ENCODE measurements around the gene TMEM88. TPM values are rescaled to one million over a fixed set of nuclear protein-coding genes. Genes with fewer than 3 reads are reported as not detected.

TMEM88 gene
- total RNA-seq, 6 donors from 2014 or later, result 1.6 to 16.1 (median 9.3) TPM; not detected in 1

- TF ChIP-seq CTCF (IDR thresholded peaks at IDR 0.05) (no peak), POLR2AphosphoS5 (IDR thresholded peaks at IDR 0.05) (peak; percentile 32 to 62)
- H3K36me3 ChIP-seq, result peaks cover 0 to 34% (median 27%) of the 10 kb centered on the region in 4 donors
- H3K27me3 ChIP-seq, result no peaks in the 10 kb centered on the region
- peak overlapping the region; percentile 90 to 97 (median 92) for H3K27ac ChIP-seq
- peak overlapping the region; percentile 49 to 76 (median 62) for H3K4me3 ChIP-seq
- peaks cover 39 to 52% (median 42%) of the 10 kb centered on the region in 4 donors for H3K4me1 ChIP-seq
- no peaks in the 10 kb centered on the region for H3K9me3 ChIP-seq
- DNase-seq, result peak in 1 of 2 donors; percentile 75
- no peak for ATAC-seq (ENCODE audit: low FRiP score in 2 of 2)
- 12 to 17% methylated on average over 17 to 22 of the region's 29 CpGs for WGBS, 2 donors
These were observed 1.3 kb downstream of the TMEM88 start for GRCh38 chr17:7856011-7856810.

GRCh38 chr17:7856811-7857712 lies 2.2 kb downstream of the TMEM88 start, which contains the start of gene NAA38:
Gene NAA38 (minus strand): TSS chr17:7857559. CDS start chr17:7857463, 96 bp downstream.
- Histone ChIP-seq H3K9me3 (no peaks in the 10 kb centered on the region), H3K4me3 (peak within 1 kb of the TSS; percentile 49 to 76 (median 62)), H3K4me1 (peaks cover 32 to 43% (median 35%) of the 10 kb centered on the region in 4 donors), H3K36me3 (peaks cover 0 to 29% (median 22%) of the 10 kb centered on the region in 4 donors), H3K27ac (peak within 1 kb of the TSS; percentile 90 to 97 (median 92)), H3K27me3 (no peaks in the 10 kb centered on the region)
- peak; percentile 96 to 98 for DNase-seq
- WGBS, 2 donors, result 0 to 1% methylated on average over 18 to 64 of the region's 64 CpGs
- peak in 2 of 4 donors; percentile 11 to 71 for TF ChIP-seq POLR2A (IDR thresholded peaks at IDR 0.05)
- peak in 1 of 4 donors; percentile 21 for TF ChIP-seq EP300 (IDR thresholded peaks at IDR 0.05)
- peak in 5 of 6 experiments; percentile 19 to 75 (median 42) for TF ChIP-seq CTCF (IDR thresholded peaks at IDR 0.05)
- TF ChIP-seq POLR2AphosphoS5 (IDR thresholded peaks at IDR 0.05), result peak; percentile 85 to 89
- peak; percentile 94 to 96 for ATAC-seq (ENCODE audit: low FRiP score in 2 of 2)

GRCh38 chr17:7857713-7858521 lies 3.1 kb downstream of the TMEM88 start, which contains the start of gene CYB5D1:
Gene CYB5D1 (plus strand): TSS chr17:7858003. CDS start chr17:7858135, 132 bp downstream.
- H3K36me3 ChIP-seq, result peaks cover 0 to 20% (median 14%) of the 10 kb centered on the region in 4 donors
- WGBS, 2 donors, result 7 to 14% methylated on average over 39 to 48 of the region's 48 CpGs
- H3K4me1 ChIP-seq, result peaks cover 33 to 42% (median 35%) of the 10 kb centered on the region in 4 donors
- no peaks in the 10 kb centered on the region for H3K27me3 ChIP-seq
- TF ChIP-seq POLR2AphosphoS5 (IDR thresholded peaks at IDR 0.05) (peak; percentile 79 to 83), EP300 (IDR thresholded peaks at IDR 0.05) (no peak), CTCF (IDR thresholded peaks at IDR 0.05) (no peak), POLR2A (IDR thresholded peaks at IDR 0.05) (peak in 2 of 4 donors; percentile 31 to 57)
- H3K9me3 ChIP-seq, result no peaks in the 10 kb centered on the region
- H3K27ac ChIP-seq, result peak within 1 kb of the TSS; percentile 90 to 97 (median 92)
- DNase-seq (peak; percentile 87 to 89), ATAC-seq (ENCODE audit: low FRiP score in 2 of 2) (peak; percentile 81 to 86)
- H3K4me3 ChIP-seq, result peak within 1 kb of the TSS; percentile 49 to 76 (median 62)

GRCh38 chr17:7858522-7858810 lies 3.6 kb downstream of the TMEM88 start:
- ATAC-seq (ENCODE audit: low FRiP score in 2 of 2) (no peak), DNase-seq (peak; percentile 28 to 82)
- Histone ChIP-seq H3K4me1 (peaks cover 33 to 46% (median 39%) of the 10 kb centered on the region in 4 donors), H3K27ac (peak overlapping the region; percentile 90 to 97 (median 92)), H3K27me3 (no peaks in the 10 kb centered on the region), H3K36me3 (peaks cover 0 to 15% (median 8%) of the 10 kb centered on the region in 4 donors), H3K4me3 (peak overlapping the region; percentile 49 to 76 (median 62)), H3K9me3 (no peaks in the 10 kb centered on the region)
- 53 to 61% methylated on average over 17 to 20 of the region's 20 CpGs for WGBS, 2 donors
- TF ChIP-seq CTCF (IDR thresholded peaks at IDR 0.05) (peak; percentile 12 to 62 (median 39)), POLR2A (IDR thresholded peaks at IDR 0.05) (no peak)

Measured in upper lobe of left lung (tissue), 6 donors.